ENCODE data around the gene SH3RF3. TPM values are rescaled to one million over a fixed set of nuclear protein-coding genes. Genes with fewer than 3 reads are reported as not detected.

The SH3RF3 gene
- total RNA-seq, 1 experiment from 2014 or later, result 1.0 TPM

GRCh38 chr2:109387778-109388469 lies 258.9 kb downstream of the SH3RF3 start (continued):
- TF ChIP-seq OVOL2 (CRISPR knock-in tag; IDR thresholded peaks at IDR 0.05; ENCODE audit: borderline replicate concordance) (no peak), ARID4B (CRISPR knock-in tag; IDR thresholded peaks at IDR 0.05; ENCODE audit: borderline replicate concordance) (no peak), ATF3 (CRISPR knock-in tag; conservative IDR thresholded peaks at IDR 0.05) (no peak), TEAD1 (CRISPR knock-in tag; IDR thresholded peaks at IDR 0.05) (no peak), JAZF1 (CRISPR knock-in tag; IDR thresholded peaks at IDR 0.05) (no peak)

- no peak for ATAC-seq
- CTCF ChIA-PET, result no interaction called here
- no peak overlapping the region for H3K4me3 Mint-ChIP-seq
- H3K27me3 Mint-ChIP-seq (ENCODE audit: low read depth), result peaks cover 10% of the 10 kb centered on the region
- TF ChIP-seq ZMAT4 (CRISPR knock-in tag; IDR thresholded peaks at IDR 0.05) (no peak), ZNF512 (CRISPR knock-in tag; IDR thresholded peaks at IDR 0.05; ENCODE audit: borderline replicate concordance) (no peak)
- no peaks in the 10 kb centered on the region for H3K9me3 Mint-ChIP-seq
- POLR2A ChIA-PET, result no interaction called here
- no peak for DNase-seq (ENCODE audit: low spot score)
- H3K36me3 Mint-ChIP-seq, result no peaks in the 10 kb centered on the region
- H3K27ac Mint-ChIP-seq, result no peak overlapping the region
- H3K4me1 Mint-ChIP-seq, result peaks cover 9% of the 10 kb centered on the region
Measured at GRCh38 chr2:109391243-109391642, 262.2 kb downstream of the SH3RF3 start.

- no peak for DNase-seq (ENCODE audit: low spot score)
- no peak for ATAC-seq
- ChIA-PET CTCF (no interaction called here), POLR2A (no interaction called here)
- Mint-ChIP-seq H3K27me3 (ENCODE audit: low read depth) (peaks cover 10% of the 10 kb centered on the region), H3K4me3 (no peak overlapping the region), H3K27ac (no peak overlapping the region), H3K9me3 (no peaks in the 10 kb centered on the region), H3K4me1 (peaks cover 9% of the 10 kb centered on the region; the same call in 1 of the 2 replicates), H3K36me3 (no peaks in the 10 kb centered on the region)
- no peak for TF ChIP-seq STAT6 (CRISPR knock-in tag; conservative IDR thresholded peaks at IDR 0.05; ENCODE audit: low read depth)
- no peak for TF ChIP-seq NFYB (CRISPR knock-in tag; conservative IDR thresholded peaks at IDR 0.05; ENCODE audit: low read depth)
- no peak for TF ChIP-seq IRF2 (CRISPR knock-in tag; IDR thresholded peaks at IDR 0.05; ENCODE audit: borderline replicate concordance, low read depth)
- TF ChIP-seq NR1H2 (CRISPR knock-in tag; IDR thresholded peaks at IDR 0.05), result no peak
- no peak for TF ChIP-seq ZMAT4 (CRISPR knock-in tag; IDR thresholded peaks at IDR 0.05)
- TF ChIP-seq AR (CRISPR knock-in tag; IDR thresholded peaks at IDR 0.05), result no peak
Measured at GRCh38 chr2:109392140-109392539, 263.1 kb downstream of the SH3RF3 start.

Data from WTC11 (cell line).